Renal pelvis (tissue), 3 donors: Measurements from ENCODE around the gene AMER3. TPM values are rescaled to one million over a fixed set of nuclear protein-coding genes. Genes with fewer than 3 reads are reported as not detected.

Source experiments
- polyA plus RNA-seq, 3 donors: library from polyadenylated mRNA; unstranded; fragments of 120-200 nt; gene quantifications; one replicate each; pipeline ENCODE4 v1.2.1, GENCODE V29; 2013; ENCODE audit not compliant: insufficient read length in 3 of 3

The AMER3 gene
- polyA plus RNA-seq, 3 donors, result 0.03 TPM; not detected in 2

Other genes starting within 250 kb of the AMER3 start
- under 1 TPM; 0.16 to 0.50 (median 0.21) TPM for gene POTEI, start 246.2 kb upstream of the AMER3 start, polyA plus RNA-seq
- not detected for gene CFC1B, start 234.3 kb upstream of the AMER3 start, polyA plus RNA-seq
- not detected for gene CFC1, start 156.0 kb upstream of the AMER3 start, polyA plus RNA-seq
- not detected for gene POTEJ, start 144.1 kb upstream of the AMER3 start, polyA plus RNA-seq
- not detected for gene GPR148, start 26.5 kb upstream of the AMER3 start, polyA plus RNA-seq
- 1 to 10 TPM; 6.5 to 8.4 (median 8.0) TPM for gene ARHGEF4, start 81.4 kb downstream of the AMER3 start, polyA plus RNA-seq